ENCODE measurements around the gene IL1RAPL1. TPM values are rescaled to one million over a fixed set of nuclear protein-coding genes. Genes with fewer than 3 reads are reported as not detected.
A peak's percentile ranks its signal among the peaks of the same experiment; 100 is the strongest.

Gene IL1RAPL1
- total RNA-seq, 1 donor from 2014 or later: 0.16 TPM

- H3K27me3 ChIP-seq (ENCODE audit: insufficient read depth, low read length): no peaks in the 10 kb centered on the region
- no peak overlapping the region for H3K27ac Mint-ChIP-seq (ENCODE audit: unreplicated experiment)
- H3K36me3 ChIP-seq (ENCODE audit: insufficient read depth, low read length): no peaks in the 10 kb centered on the region
- H4K20me1 ChIP-seq (ENCODE audit: insufficient read depth, low read length): no peaks in the 10 kb centered on the region
- no peak overlapping the region for H3K27ac ChIP-seq (ENCODE audit: low read depth, low read length)
- no peak overlapping the region for H3K9ac ChIP-seq (ENCODE audit: low read length)
- H3K4me1 Mint-ChIP-seq (ENCODE audit: low read depth, unreplicated experiment): no peaks in the 10 kb centered on the region
- DNase-seq (ENCODE audit: low read depth) (no peak), FAIRE-seq (peak; percentile 98)
- peaks cover 2% of the 10 kb centered on the region for H3K9me3 Mint-ChIP-seq (ENCODE audit: unreplicated experiment)
- H3K36me3 Mint-ChIP-seq (ENCODE audit: low read depth, unreplicated experiment): no peaks in the 10 kb centered on the region
- H3K4me1 ChIP-seq (ENCODE audit: insufficient read depth, low read length): no peaks in the 10 kb centered on the region
- TF ChIP-seq CTCF (IDR thresholded peaks at IDR 0.05; ENCODE audit: insufficient read depth, low read depth, low read length) (no peak), EZH2 (IDR thresholded peaks at IDR 0.05; ENCODE audit: insufficient read depth, low read length) (no peak)
- no peak overlapping the region for H3K4me2 ChIP-seq (ENCODE audit: low read length)
- no peak overlapping the region for H3K4me3 Mint-ChIP-seq (ENCODE audit: unreplicated experiment)
- no peak overlapping the region for H3K4me3 ChIP-seq (ENCODE audit: insufficient read depth, low read depth, low read length)
- H3K9me3 ChIP-seq (ENCODE audit: insufficient read depth, low read depth, low read length): no peaks in the 10 kb centered on the region
- no peaks in the 10 kb centered on the region for H3K79me2 ChIP-seq (ENCODE audit: insufficient read depth, low read length)
- H3K27me3 Mint-ChIP-seq (ENCODE audit: low read depth, unreplicated experiment): no peaks in the 10 kb centered on the region
- H2AFZ ChIP-seq (ENCODE audit: low read depth, low read length): no peak overlapping the region
Measured at GRCh38 chrX:29065477-29065876, 478.2 kb downstream of the IL1RAPL1 start.

DNA sequence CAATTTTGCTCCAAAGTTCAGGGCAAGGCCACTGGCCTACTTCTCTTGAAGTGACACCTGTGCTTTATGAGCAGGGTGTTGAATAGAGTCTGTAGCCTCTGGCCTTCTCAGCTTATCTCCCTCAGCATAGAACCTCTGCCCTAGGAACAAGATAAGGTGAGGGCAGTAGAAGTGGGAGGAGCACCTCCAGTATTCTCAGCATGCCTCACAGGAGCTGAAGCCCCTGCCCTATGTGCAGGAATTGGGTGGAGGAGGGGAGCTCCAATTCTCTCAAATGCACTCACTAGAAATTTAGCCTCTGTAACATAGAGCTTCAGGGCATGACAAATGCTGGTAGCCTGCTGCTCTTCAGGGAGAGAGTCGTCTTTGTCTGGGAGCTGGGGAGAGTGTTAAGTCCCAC is 479.3 kb downstream of the IL1RAPL1 start:
- H3K36me3 Mint-ChIP-seq (ENCODE audit: low read depth, unreplicated experiment): no peaks in the 10 kb centered on the region
- FAIRE-seq (no peak), DNase-seq (ENCODE audit: low read depth) (no peak)
- no peaks in the 10 kb centered on the region for H3K27me3 ChIP-seq (ENCODE audit: insufficient read depth, low read length)
- H3K27me3 Mint-ChIP-seq (ENCODE audit: low read depth, unreplicated experiment): no peaks in the 10 kb centered on the region
- no peaks in the 10 kb centered on the region for H3K79me2 ChIP-seq (ENCODE audit: insufficient read depth, low read length)
- no peaks in the 10 kb centered on the region for H3K4me1 ChIP-seq (ENCODE audit: insufficient read depth, low read length)
- no peaks in the 10 kb centered on the region for H3K9me3 ChIP-seq (ENCODE audit: insufficient read depth, low read depth, low read length)
- no peaks in the 10 kb centered on the region for H3K4me1 Mint-ChIP-seq (ENCODE audit: low read depth, unreplicated experiment)
- no peak overlapping the region for H3K4me3 ChIP-seq (ENCODE audit: insufficient read depth, low read depth, low read length)
- H3K9ac ChIP-seq (ENCODE audit: low read length): no peak overlapping the region
- no peaks in the 10 kb centered on the region for H4K20me1 ChIP-seq (ENCODE audit: insufficient read depth, low read length)
- H3K27ac ChIP-seq (ENCODE audit: low read depth, low read length): no peak overlapping the region
- peaks cover 2% of the 10 kb centered on the region for H3K9me3 Mint-ChIP-seq (ENCODE audit: unreplicated experiment)
- TF ChIP-seq EZH2 (IDR thresholded peaks at IDR 0.05; ENCODE audit: insufficient read depth, low read length) (no peak), CTCF (IDR thresholded peaks at IDR 0.05; ENCODE audit: insufficient read depth, low read depth, low read length) (no peak)
- no peaks in the 10 kb centered on the region for H3K36me3 ChIP-seq (ENCODE audit: insufficient read depth, low read length)
- H3K27ac Mint-ChIP-seq (ENCODE audit: unreplicated experiment): no peak overlapping the region
- H3K4me2 ChIP-seq (ENCODE audit: low read length): no peak overlapping the region
- H2AFZ ChIP-seq (ENCODE audit: low read depth, low read length): no peak overlapping the region
- no peak overlapping the region for H3K4me3 Mint-ChIP-seq (ENCODE audit: unreplicated experiment)

DNA sequence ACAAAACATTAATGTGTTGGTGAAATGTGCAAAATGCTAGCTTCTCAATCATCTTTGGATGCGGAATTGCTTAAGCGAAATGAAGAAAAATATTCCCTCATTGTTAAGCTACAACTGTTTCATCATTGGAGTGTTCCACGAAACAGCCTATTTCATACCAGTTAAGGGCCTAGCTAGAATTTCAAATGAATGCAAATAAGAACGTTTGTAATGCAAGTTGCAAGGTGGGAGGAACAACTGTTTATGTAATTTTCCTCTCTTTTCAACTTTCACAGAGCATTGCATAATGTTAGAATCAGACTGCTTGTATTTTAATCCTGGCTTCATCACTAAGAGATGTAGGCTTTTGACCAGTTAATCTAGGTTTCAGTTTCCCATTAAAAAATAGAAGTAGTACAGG is 480.1 kb downstream of the IL1RAPL1 start:
- Mint-ChIP-seq H3K4me3 (ENCODE audit: unreplicated experiment) (no peak overlapping the region), H3K36me3 (ENCODE audit: low read depth, unreplicated experiment) (no peaks in the 10 kb centered on the region), H3K9me3 (ENCODE audit: unreplicated experiment) (peaks cover 2% of the 10 kb centered on the region), H3K4me1 (ENCODE audit: low read depth, unreplicated experiment) (no peaks in the 10 kb centered on the region), H3K27ac (ENCODE audit: unreplicated experiment) (no peak overlapping the region), H3K27me3 (ENCODE audit: low read depth, unreplicated experiment) (no peaks in the 10 kb centered on the region)
- Histone ChIP-seq H3K79me2 (ENCODE audit: insufficient read depth, low read length) (no peaks in the 10 kb centered on the region), H3K36me3 (ENCODE audit: insufficient read depth, low read length) (no peaks in the 10 kb centered on the region), H3K4me2 (ENCODE audit: low read length) (no peak overlapping the region), H3K9me3 (ENCODE audit: insufficient read depth, low read depth, low read length) (no peaks in the 10 kb centered on the region), H3K4me3 (ENCODE audit: insufficient read depth, low read depth, low read length) (no peak overlapping the region), H2AFZ (ENCODE audit: low read depth, low read length) (no peak overlapping the region), H3K4me1 (ENCODE audit: insufficient read depth, low read length) (no peaks in the 10 kb centered on the region), H4K20me1 (ENCODE audit: insufficient read depth, low read length) (no peaks in the 10 kb centered on the region), H3K27ac (ENCODE audit: low read depth, low read length) (no peak overlapping the region), H3K27me3 (ENCODE audit: insufficient read depth, low read length) (no peaks in the 10 kb centered on the region), H3K9ac (ENCODE audit: low read length) (no peak overlapping the region)
- TF ChIP-seq EZH2 (IDR thresholded peaks at IDR 0.05; ENCODE audit: insufficient read depth, low read length) (no peak), CTCF (IDR thresholded peaks at IDR 0.05; ENCODE audit: insufficient read depth, low read depth, low read length) (no peak)
- FAIRE-seq: peak; percentile 87
- DNase-seq (ENCODE audit: low read depth): no peak
